ENCODE results near the gene MMP15.
"Not testable (repeated sequence)": the region's sequence is repeated elsewhere in the genome, so short reads cannot be mapped to it uniquely, and the experiment has no call there.

Gene MMP15

DNA sequence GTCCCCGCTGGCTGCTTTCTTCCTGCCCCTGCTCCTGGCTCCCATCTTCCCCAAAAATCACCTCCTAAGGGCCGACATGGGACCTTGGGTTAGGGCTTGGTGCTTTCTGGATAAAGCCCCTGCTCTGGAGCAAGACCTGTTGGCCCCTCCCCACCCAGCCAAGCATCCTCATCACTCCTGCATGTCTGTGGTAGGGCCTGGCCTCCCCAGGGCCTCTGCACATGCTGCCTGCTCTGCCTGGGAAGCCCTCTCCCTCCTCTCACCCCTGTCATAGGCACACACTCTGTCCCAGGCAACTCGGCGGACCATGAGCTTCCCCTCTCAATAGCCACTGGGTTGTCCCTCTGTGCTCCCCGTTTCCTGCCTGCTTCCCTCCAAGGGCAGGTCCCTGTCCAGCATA lies 68.5 kb downstream of the MMP15 start:
- DNase-seq, result no peak

DNA sequence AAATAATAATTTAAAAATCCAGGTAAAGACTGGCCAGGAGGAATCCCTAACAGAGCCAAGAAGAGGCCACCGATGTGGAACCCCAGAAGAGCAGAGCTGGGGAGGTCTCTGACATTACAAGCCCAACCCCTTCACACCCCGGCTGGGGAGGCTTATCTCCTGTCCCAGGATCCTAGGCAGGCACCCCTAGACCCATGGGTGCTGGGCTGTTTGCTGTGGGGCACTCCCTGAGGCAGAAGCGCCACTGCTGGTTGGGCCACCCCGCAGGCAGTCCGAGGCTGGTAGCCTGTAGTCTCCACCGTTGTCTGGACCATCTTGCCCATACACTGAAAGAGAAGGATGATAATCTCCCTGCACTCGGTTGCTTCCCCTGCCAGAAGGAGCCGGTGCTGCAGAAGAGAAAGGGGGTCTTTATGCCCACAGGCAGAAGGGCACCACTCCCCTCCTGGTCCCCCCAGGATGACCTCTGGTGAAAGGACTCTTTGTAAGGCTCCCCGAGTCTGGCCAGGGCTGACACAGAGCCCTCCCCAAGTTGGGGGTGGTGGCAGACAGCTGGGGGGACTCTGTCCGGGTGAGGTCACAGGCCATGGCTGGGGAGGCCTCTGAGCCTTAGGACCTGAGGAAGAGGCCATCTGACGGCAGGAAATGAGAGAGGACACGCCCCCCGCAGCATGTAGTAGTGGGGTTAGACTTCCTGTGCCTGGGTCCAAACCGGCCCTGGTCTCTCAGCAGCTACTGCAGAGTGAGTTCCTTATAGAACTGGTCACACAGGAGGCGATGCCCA lies 69.4 kb downstream of the MMP15 start:
- DNase-seq, result no peak

DNA sequence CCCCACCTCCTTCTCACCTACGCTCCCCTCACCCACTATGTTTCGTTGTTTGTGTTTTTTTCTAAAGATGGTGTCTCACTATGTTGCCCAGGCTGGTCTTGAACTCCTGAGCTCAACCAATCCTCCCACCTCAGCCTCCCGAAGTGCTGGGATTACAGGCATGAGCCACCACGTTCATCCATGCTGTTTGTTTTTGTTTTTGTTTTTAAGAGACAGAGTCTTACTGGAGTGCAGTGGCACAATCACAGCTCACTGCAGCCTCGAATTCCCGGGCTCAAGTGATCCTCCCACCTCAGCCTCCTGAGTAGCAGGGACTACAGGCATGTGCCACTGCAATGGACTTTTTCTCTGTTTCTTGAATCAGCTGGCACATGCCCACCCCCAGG lies 70.0 kb downstream of the MMP15 start:
- not testable (repeated sequence) for DNase-seq

DNA sequence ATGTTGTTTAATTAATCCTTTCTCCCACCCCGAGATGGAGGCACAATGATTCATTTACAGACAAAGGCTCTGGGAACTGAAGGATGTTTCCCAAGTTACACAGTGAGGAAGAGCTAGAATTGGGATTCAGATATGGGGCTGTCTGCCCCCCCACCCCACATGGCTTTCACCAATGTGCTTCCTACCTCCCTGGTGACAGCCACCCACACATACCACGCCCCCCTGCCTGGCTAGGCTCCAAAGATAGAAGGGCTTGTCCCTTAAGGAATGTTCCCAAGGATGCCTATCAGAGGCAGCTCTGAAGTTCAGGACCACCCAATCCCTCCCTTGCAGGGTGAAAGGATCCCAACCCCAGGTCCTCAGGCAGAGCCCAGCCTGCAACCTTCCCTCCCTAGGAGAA lies 70.7 kb downstream of the MMP15 start:
- no peak for DNase-seq
